Smooth muscle cell (in vitro differentiated cells): ENCODE results near the gene CUX1. TPM values are rescaled to one million over a fixed set of nuclear protein-coding genes. Genes with fewer than 3 reads are reported as not detected.

ENCODE experiments used
- DNase-seq: peaks from one replicate; lab custom pipeline; 2025; ENCODE audit not compliant: unreplicated experiment; lab: John Stamatoyannopoulos, UW
- H2AFZ ChIP-seq: fragments of 200-600 bp; sonication (generic); 2 replicates; pipeline ENCODE4 v1.6.0; 2016; ENCODE audit warnings: antibody characterized with exemption, low read depth, mild to moderate bottlenecking
- H3F3A ChIP-seq: fragments of 200-600 bp; sonication (generic); 2 replicates; pipeline ENCODE4 v1.6.0; 2017; ENCODE audit warnings: antibody characterized with exemption, low read depth
- H3K27ac ChIP-seq: fragments of 200-600 bp; sonication (generic); 2 replicates; pipeline ENCODE4 v1.5.1; 2016; ENCODE audit warnings: low read depth, mild to moderate bottlenecking
- H3K27me3 ChIP-seq: fragments of 200-600 bp; sonication (generic); 2 replicates; pipeline ENCODE4 v1.6.1; 2016; ENCODE audit warnings: low read depth, mild to moderate bottlenecking
- H3K36me3 ChIP-seq: fragments of 200-600 bp; sonication (generic); 2 replicates; pipeline ENCODE4 v1.5.1; 2016; ENCODE audit warnings: low read depth
- H3K4me1 ChIP-seq: fragments of 200-600 bp; sonication (generic); 2 replicates; pipeline ENCODE4 v1.5.1; 2016; ENCODE audit warnings: low read depth
- H3K4me2 ChIP-seq: fragments of 200-600 bp; sonication (generic); 2 replicates; pipeline ENCODE4 v1.6.0; 2016; ENCODE audit warnings: mild to moderate bottlenecking
- H3K4me3 ChIP-seq: fragments of 200-600 bp; sonication (generic); 2 replicates; pipeline ENCODE4 v1.5.1; 2016; ENCODE audit warnings: mild to moderate bottlenecking
- H3K79me2 ChIP-seq: fragments of 200-600 bp; sonication (generic); 2 replicates; pipeline ENCODE4 v1.6.0; 2016; ENCODE audit warnings: low read depth, mild to moderate bottlenecking
- H3K9ac ChIP-seq: fragments of 200-600 bp; sonication (generic); 2 replicates; pipeline ENCODE4 v1.6.0; 2016; ENCODE audit warnings: low read depth
- H3K9me3 ChIP-seq: fragments of 200-600 bp; sonication (generic); replicated peaks from 2 replicates; pipeline ENCODE4 v1.5.1; 2016; ENCODE audit warnings: low read depth
- H4K20me1 ChIP-seq: fragments of 200-600 bp; sonication (generic); 2 replicates; pipeline ENCODE4 v1.6.0; 2016; ENCODE audit warnings: low read depth
- CTCF ChIP-seq: fragments of 200-600 bp; sonication (generic); IDR thresholded peaks from 2 replicates; pipeline ENCODE4 v1.5.1; 2017; ENCODE audit warnings: borderline replicate concordance, mild to moderate bottlenecking, antibody characterized with exemption; ENCODE audit not compliant: insufficient read depth, poor library complexity, severe bottlenecking
- WGBS: methylation state at CpG from one replicate; pipeline ENCODE4 v1.1.7; 2016; ENCODE audit warnings: low lambda C conversion rate; 5-methylcytosine and 5-hydroxymethylcytosine counted together
- polyA plus RNA-seq: library from polyadenylated mRNA; unstranded; fragments of >200 nt; fragmentation: Nextera tagmentation; extraction: Ambion mirVana; gene quantifications from 2 replicates; pipeline ENCODE4 v1.2.1, GENCODE V29; 2016
- total RNA-seq: library from RNA; depleted of rRNA; stranded (reverse); fragments of >200 nt; gene quantifications from 2 replicates; pipeline ENCODE4 v1.2.3, GENCODE V29; 2014

The CUX1 gene
- total and polyA plus RNA-seq, 2 experiments from 2014 or later, result 56.3 to 78.4 TPM

- Histone ChIP-seq H3K27ac (no peak overlapping the region), H3K79me2 (peaks cover 85% of the 10 kb centered on the region), H2AFZ (no peak overlapping the region), H3K4me1 (peaks cover 30% of the 10 kb centered on the region), H3F3A (no peaks in the 10 kb centered on the region), H3K36me3 (no peaks in the 10 kb centered on the region), H3K27me3 (no peaks in the 10 kb centered on the region), H3K4me2 (no peak overlapping the region), H4K20me1 (peaks cover 42% of the 10 kb centered on the region), H3K9ac (no peak overlapping the region), H3K4me3 (no peak overlapping the region), H3K9me3 (no peaks in the 10 kb centered on the region)
- TF ChIP-seq CTCF, result no peak
- no peak for DNase-seq
- WGBS, result 89% methylated on average over 14 of the region's 14 CpGs
Observed at GRCh38 chr7:101932083-101932482, 114.7 kb downstream of the CUX1 start.

- Histone ChIP-seq H3K4me3 (no peak overlapping the region), H3K36me3 (no peaks in the 10 kb centered on the region), H3K9me3 (no peaks in the 10 kb centered on the region), H3K27me3 (no peaks in the 10 kb centered on the region), H2AFZ (no peak overlapping the region), H3K27ac (peak overlapping the region; percentile 60), H3K79me2 (peaks cover 87% of the 10 kb centered on the region), H3K4me1 (peaks cover 31% of the 10 kb centered on the region), H4K20me1 (peaks cover 39% of the 10 kb centered on the region), H3K9ac (no peak overlapping the region), H3K4me2 (peak overlapping the region; percentile 23), H3F3A (peaks cover 5% of the 10 kb centered on the region)
- TF ChIP-seq CTCF, result no peak
- no peak for DNase-seq
- 86% methylated on average over 4 of the region's 4 CpGs for WGBS
Observed at GRCh38 chr7:101933028-101933427, 115.6 kb downstream of the CUX1 start.

- no peaks in the 10 kb centered on the region for H3K27me3 ChIP-seq
- H3F3A ChIP-seq, result peaks cover 5% of the 10 kb centered on the region
- no peak for DNase-seq
- H3K4me1 ChIP-seq, result peaks cover 31% of the 10 kb centered on the region
- no peak overlapping the region for H3K9ac ChIP-seq
- no peak overlapping the region for H2AFZ ChIP-seq
- no peaks in the 10 kb centered on the region for H3K36me3 ChIP-seq
- H3K27ac ChIP-seq, result peak overlapping the region; percentile 60
- 41% methylated on average over 5 of the region's 5 CpGs for WGBS
- peaks cover 88% of the 10 kb centered on the region for H3K79me2 ChIP-seq
- H3K4me3 ChIP-seq, result no peak overlapping the region
- no peaks in the 10 kb centered on the region for H3K9me3 ChIP-seq
- H3K4me2 ChIP-seq, result peak overlapping the region; percentile 23
- peaks cover 39% of the 10 kb centered on the region for H4K20me1 ChIP-seq
- no peak for TF ChIP-seq CTCF
Observed at GRCh38 chr7:101933688-101934121, 116.3 kb downstream of the CUX1 start.

GRCh38 chr7:101934618-101935017 lies 117.2 kb downstream of the CUX1 start:
- 45% methylated on average over 11 of the region's 11 CpGs for WGBS
- Histone ChIP-seq H3K9ac (no peak overlapping the region), H3K4me2 (peak overlapping the region; percentile 23), H3K9me3 (no peaks in the 10 kb centered on the region), H4K20me1 (peaks cover 40% of the 10 kb centered on the region), H3K4me1 (peaks cover 31% of the 10 kb centered on the region), H3K27me3 (no peaks in the 10 kb centered on the region), H3F3A (peaks cover 5% of the 10 kb centered on the region), H2AFZ (no peak overlapping the region), H3K27ac (peak overlapping the region; percentile 60), H3K79me2 (peaks cover 87% of the 10 kb centered on the region), H3K4me3 (no peak overlapping the region), H3K36me3 (no peaks in the 10 kb centered on the region)
- no peak for TF ChIP-seq CTCF
- DNase-seq, result no peak
